Transverse colon (tissue), 3 donors: ENCODE data around the gene FHAD1.

ENCODE experiments used
- CTCF ChIP-seq, 5 experiments: fragments of 200-600 bp in 3 of 5; fragments of 450-650 bp in 2 of 5; sonication (generic) in 3 of 5; IDR thresholded peaks; 1 replicate in 2 of 5; 2 replicates in 3 of 5; pipeline ENCODE4 v1.5.1; 2016 to 2017; ENCODE audit warnings: antibody characterized with exemption in 5 of 5, inconsistent platforms in 3 of 5, mild to moderate bottlenecking in 2 of 5, moderate library complexity in 1 of 5
- EP300 ChIP-seq: sonication (generic); formaldehyde crosslinking; IDR thresholded peaks from one replicate; pipeline ENCODE4 v1.6.1; 2017; ENCODE audit warnings: antibody characterized with exemption, low read depth
- POLR2A ChIP-seq: fragments of 450-650 bp; IDR thresholded peaks from one replicate; pipeline ENCODE4 v1.6.1; 2016; ENCODE audit warnings: antibody characterized with exemption, mild to moderate bottlenecking, moderate library complexity

- TF ChIP-seq CTCF (IDR thresholded peaks at IDR 0.05) (no peak), POLR2A (no peak), EP300 (no peak)
These were observed 40.3 kb downstream of the FHAD1 start for GRCh38 chr1:15287035-15287979.
